ENCODE data around the gene C19orf53.

DNA sequence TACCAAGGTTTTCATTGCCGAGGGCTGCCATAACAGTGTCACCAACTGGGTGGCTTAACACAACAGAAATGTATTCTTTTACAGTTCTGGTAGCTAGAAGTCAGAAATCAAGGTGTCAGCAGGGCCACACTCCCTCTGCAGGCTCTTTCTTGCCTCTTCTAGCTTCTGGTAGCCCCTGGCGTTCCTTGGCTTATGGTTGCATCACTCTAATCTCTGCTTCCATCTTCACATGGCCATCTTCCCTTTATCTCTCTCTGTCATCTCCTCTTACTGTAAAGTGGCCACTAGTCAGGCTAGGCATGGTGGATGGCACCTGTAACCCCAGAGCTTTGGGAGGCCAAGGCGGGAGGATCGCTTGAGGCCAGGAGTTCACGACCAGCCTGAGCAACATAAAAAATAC lies 47.9 kb upstream of the C19orf53 start:
- no peak for TF ChIP-seq EZH2 (IDR thresholded peaks at IDR 0.05; ENCODE audit: low read length, missing control alignments)
- TF ChIP-seq, protein P1, sequence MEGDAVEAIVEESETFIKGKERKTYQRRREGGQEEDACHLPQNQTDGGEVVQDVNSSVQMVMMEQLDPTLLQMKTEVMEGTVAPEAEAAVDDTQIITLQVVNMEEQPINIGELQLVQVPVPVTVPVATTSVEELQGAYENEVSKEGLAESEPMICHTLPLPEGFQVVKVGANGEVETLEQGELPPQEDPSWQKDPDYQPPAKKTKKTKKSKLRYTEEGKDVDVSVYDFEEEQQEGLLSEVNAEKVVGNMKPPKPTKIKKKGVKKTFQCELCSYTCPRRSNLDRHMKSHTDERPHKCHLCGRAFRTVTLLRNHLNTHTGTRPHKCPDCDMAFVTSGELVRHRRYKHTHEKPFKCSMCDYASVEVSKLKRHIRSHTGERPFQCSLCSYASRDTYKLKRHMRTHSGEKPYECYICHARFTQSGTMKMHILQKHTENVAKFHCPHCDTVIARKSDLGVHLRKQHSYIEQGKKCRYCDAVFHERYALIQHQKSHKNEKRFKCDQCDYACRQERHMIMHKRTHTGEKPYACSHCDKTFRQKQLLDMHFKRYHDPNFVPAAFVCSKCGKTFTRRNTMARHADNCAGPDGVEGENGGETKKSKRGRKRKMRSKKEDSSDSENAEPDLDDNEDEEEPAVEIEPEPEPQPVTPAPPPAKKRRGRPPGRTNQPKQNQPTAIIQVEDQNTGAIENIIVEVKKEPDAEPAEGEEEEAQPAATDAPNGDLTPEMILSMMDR (conservative IDR thresholded peaks at IDR 0.05 in 1 of 2, IDR thresholded peaks at IDR 0.05 in 1 of 2; ENCODE audit: low read depth in 1 of 2, low read length in 2 of 2): no peak

Measured in fibroblast of lung (primary cell).